ENCODE measurements around the gene ERC1.

Gene ERC1

GRCh38 chr12:1130164-1130563 is 139.1 kb downstream of the ERC1 start:
- POLR2A ChIA-PET, result interaction anchor here (0.6 kb wide), 3 partner anchors 40 to 1828 kb away, joined by 3 to 6 read pairs (median 4); partner anchors contain the start of gene RAD52
- H3K36me3 ChIP-seq (ENCODE audit: control insufficient read depth in 2 of 2, insufficient read depth in 1 of 2, low read length in 2 of 2), result no peaks in the 10 kb centered on the region
- H3K27ac ChIP-seq (ENCODE audit: extremely low read depth, low read depth, low read length), result peak overlapping the region; percentile 37; the same call in 1 of the 2 replicates
- CTCF ChIA-PET, result interaction anchor here (0.8 to 1.8 kb wide), 3 partner anchors 12 to 453 kb away, joined by 4 to 14 read pairs (median 6); no protein-coding TSS in a partner anchor
- H3K9me3 ChIP-seq (ENCODE audit: control insufficient read depth, insufficient read depth, low read depth, low read length), result no peaks in the 10 kb centered on the region
- TF ChIP-seq, protein P1, sequence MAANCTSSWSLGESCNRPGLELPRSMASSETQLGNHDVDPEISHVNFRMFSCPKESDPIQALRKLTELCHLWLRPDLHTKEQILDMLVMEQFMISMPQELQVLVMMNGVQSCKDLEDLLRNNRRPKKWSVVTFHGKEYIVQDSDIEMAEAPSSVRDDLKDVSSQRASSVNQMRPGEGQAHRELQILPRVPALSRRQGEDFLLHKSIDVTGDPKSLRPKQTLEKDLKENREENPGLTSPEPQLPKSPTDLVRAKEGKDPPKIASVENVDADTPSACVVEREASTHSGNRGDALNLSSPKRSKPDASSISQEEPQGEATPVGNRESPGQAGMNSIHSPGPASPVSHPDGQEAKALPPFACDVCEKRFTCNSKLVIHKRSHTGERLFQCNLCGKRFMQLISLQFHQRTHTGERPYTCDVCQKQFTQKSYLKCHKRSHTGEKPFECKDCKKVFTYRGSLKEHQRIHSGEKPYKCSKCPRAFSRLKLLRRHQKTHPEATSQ (tag by site-specific recombination; IDR thresholded peaks at IDR 0.05), result no peak
- TF ChIP-seq ZNF518A (tag by site-specific recombination; conservative IDR thresholded peaks at IDR 0.05; ENCODE audit: low read depth), result no peak
- TF ChIP-seq ZNF600 (tag by site-specific recombination; IDR thresholded peaks at IDR 0.05), result peak; percentile 73
- no peak for TF ChIP-seq ZNF792 (tag by site-specific recombination; IDR thresholded peaks at IDR 0.05)
- TF ChIP-seq, protein P2, sequence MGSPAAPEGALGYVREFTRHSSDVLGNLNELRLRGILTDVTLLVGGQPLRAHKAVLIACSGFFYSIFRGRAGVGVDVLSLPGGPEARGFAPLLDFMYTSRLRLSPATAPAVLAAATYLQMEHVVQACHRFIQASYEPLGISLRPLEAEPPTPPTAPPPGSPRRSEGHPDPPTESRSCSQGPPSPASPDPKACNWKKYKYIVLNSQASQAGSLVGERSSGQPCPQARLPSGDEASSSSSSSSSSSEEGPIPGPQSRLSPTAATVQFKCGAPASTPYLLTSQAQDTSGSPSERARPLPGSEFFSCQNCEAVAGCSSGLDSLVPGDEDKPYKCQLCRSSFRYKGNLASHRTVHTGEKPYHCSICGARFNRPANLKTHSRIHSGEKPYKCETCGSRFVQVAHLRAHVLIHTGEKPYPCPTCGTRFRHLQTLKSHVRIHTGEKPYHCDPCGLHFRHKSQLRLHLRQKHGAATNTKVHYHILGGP (tag by site-specific recombination; IDR thresholded peaks at IDR 0.05), result no peak
- TF ChIP-seq ZNF501 (tag by site-specific recombination; IDR thresholded peaks at IDR 0.05), result 0 out of 2 replicates have a peak, but pooled peaks have one; percentile 14
- TF ChIP-seq, protein P3, sequence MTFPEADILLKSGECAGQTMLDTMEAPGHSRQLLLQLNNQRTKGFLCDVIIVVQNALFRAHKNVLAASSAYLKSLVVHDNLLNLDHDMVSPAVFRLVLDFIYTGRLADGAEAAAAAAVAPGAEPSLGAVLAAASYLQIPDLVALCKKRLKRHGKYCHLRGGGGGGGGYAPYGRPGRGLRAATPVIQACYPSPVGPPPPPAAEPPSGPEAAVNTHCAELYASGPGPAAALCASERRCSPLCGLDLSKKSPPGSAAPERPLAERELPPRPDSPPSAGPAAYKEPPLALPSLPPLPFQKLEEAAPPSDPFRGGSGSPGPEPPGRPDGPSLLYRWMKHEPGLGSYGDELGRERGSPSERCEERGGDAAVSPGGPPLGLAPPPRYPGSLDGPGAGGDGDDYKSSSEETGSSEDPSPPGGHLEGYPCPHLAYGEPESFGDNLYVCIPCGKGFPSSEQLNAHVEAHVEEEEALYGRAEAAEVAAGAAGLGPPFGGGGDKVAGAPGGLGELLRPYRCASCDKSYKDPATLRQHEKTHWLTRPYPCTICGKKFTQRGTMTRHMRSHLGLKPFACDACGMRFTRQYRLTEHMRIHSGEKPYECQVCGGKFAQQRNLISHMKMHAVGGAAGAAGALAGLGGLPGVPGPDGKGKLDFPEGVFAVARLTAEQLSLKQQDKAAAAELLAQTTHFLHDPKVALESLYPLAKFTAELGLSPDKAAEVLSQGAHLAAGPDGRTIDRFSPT (tag by site-specific recombination; IDR thresholded peaks at IDR 0.05), result no peak
- no peak for TF ChIP-seq ZNF777 (tag by site-specific recombination; IDR thresholded peaks at IDR 0.05; ENCODE audit: borderline replicate concordance)
- TF ChIP-seq ZNF169 (tag by site-specific recombination; IDR thresholded peaks at IDR 0.05), result no peak
- TF ChIP-seq ZNF548 (tag by site-specific recombination; IDR thresholded peaks at IDR 0.05), result no peak
- peak; percentile 88 for TF ChIP-seq PRDM1 (tag by site-specific recombination; IDR thresholded peaks at IDR 0.05)
- no peak for TF ChIP-seq MZF1 (tag by site-specific recombination; IDR thresholded peaks at IDR 0.05; ENCODE audit: borderline replicate concordance)
- no peak for TF ChIP-seq ZBTB7A (tag by site-specific recombination; IDR thresholded peaks at IDR 0.05; ENCODE audit: low read depth)
- TF ChIP-seq ZSCAN30 (tag by site-specific recombination; IDR thresholded peaks at IDR 0.05), result no peak
- no peak for TF ChIP-seq ZNF791 (tag by site-specific recombination; IDR thresholded peaks at IDR 0.05)
- no peak for TF ChIP-seq ZXDB (tag by site-specific recombination; IDR thresholded peaks at IDR 0.05)
- no peak for TF ChIP-seq ZNF664 (tag by site-specific recombination; IDR thresholded peaks at IDR 0.05)
- TF ChIP-seq ZNF302 (tag by site-specific recombination; IDR thresholded peaks at IDR 0.05; ENCODE audit: low read depth), result no peak
- no peak for TF ChIP-seq ZNF391 (tag by site-specific recombination; IDR thresholded peaks at IDR 0.05; ENCODE audit: borderline replicate concordance, low read depth)
- TF ChIP-seq TRIM28 (IDR thresholded peaks at IDR 0.05; ENCODE audit: borderline replicate concordance, low read length), result peak; percentile 51; the same call in 1 of the 2 replicates
- TF ChIP-seq GLIS1 (tag by site-specific recombination; IDR thresholded peaks at IDR 0.05), result no peak; the same call in 1 of the 2 replicates
- TF ChIP-seq ZNF76 (tag by site-specific recombination; IDR thresholded peaks at IDR 0.05; ENCODE audit: borderline replicate concordance, low read depth), result no peak
- no peak for TF ChIP-seq ZNF184 (tag by site-specific recombination; IDR thresholded peaks at IDR 0.05)
- no peak for TF ChIP-seq ZNF10 (tag by site-specific recombination; IDR thresholded peaks at IDR 0.05)
- H3K4me3 ChIP-seq (ENCODE audit: low read depth, low read length), result no peak overlapping the region
- H3K4me1 ChIP-seq (ENCODE audit: control insufficient read depth, insufficient read depth, low read length), result peaks cover 8% of the 10 kb centered on the region
